HepG2 (cell line): ENCODE data around the gene ZNF674. TPM values are rescaled to one million over a fixed set of nuclear protein-coding genes. Genes with fewer than 3 reads are reported as not detected.
A peak's percentile ranks its signal among the peaks of the same experiment; 100 is the strongest.

Experiments
- ATF7-NPFF ChIP-seq: sonication (generic); formaldehyde crosslinking; IDR thresholded peaks from 2 replicates; pipeline ENCODE4 v1.8.1; 2023; ENCODE audit warnings: mild to moderate bottlenecking, low read depth, missing genetic modification reagents, moderate library complexity
- BCL6 ChIP-seq: IDR thresholded peaks from 2 replicates; pipeline ENCODE4 v1.6.1; 2016; ENCODE audit warnings: missing genetic modification reagents, missing compliant biosample characterization
- JUND ChIP-seq: sonication (generic); formaldehyde crosslinking; IDR thresholded peaks from 2 replicates; pipeline ENCODE4 v1.8.0; 2022; ENCODE audit warnings: mild to moderate bottlenecking, missing genetic modification reagents
- KAT8 ChIP-seq: IDR thresholded peaks from 2 replicates; pipeline ENCODE4 v1.6.1; 2016; ENCODE audit warnings: missing genetic modification reagents, missing compliant biosample characterization
- KDM2A ChIP-seq: sonication (generic); formaldehyde crosslinking; IDR thresholded peaks from 2 replicates; pipeline ENCODE4 v1.4.0; 2020; ENCODE audit warnings: low read depth, missing genetic modification reagents, borderline replicate concordance
- MYC ChIP-seq: sonication (generic); formaldehyde crosslinking; IDR thresholded peaks from 2 replicates; pipeline ENCODE4 v1.9.0; 2021; ENCODE audit warnings: missing genetic modification reagents, borderline replicate concordance
- NR2C2 ChIP-seq: sonication (generic); formaldehyde crosslinking; IDR thresholded peaks from 2 replicates; pipeline ENCODE4 v1.4.0; 2020; ENCODE audit warnings: missing genetic modification reagents, mild to moderate bottlenecking, moderate library complexity, borderline replicate concordance
- NRL ChIP-seq: sonication (generic); formaldehyde crosslinking; IDR thresholded peaks from 2 replicates; pipeline ENCODE4 v1.5.0; 2020; ENCODE audit warnings: missing genetic modification reagents, mild to moderate bottlenecking, moderate library complexity, borderline replicate concordance
- PATZ1 ChIP-seq: sonication (generic); formaldehyde crosslinking; IDR thresholded peaks from 2 replicates; pipeline ENCODE4 v1.4.0; 2020; ENCODE audit warnings: missing genetic modification reagents
- PHB2 ChIP-seq: fragments of 450-650 bp; IDR thresholded peaks from 2 replicates; pipeline ENCODE4 v1.6.1; 2018; ENCODE audit not compliant: partially characterized antibody
- POLR2G ChIP-seq: fragments of 200-400 bp; formaldehyde crosslinking; IDR thresholded peaks from 2 replicates; pipeline ENCODE4 v1.6.1; 2018; ENCODE audit warnings: mild to moderate bottlenecking, low read depth, low read length, moderate library complexity
- SETDB1 ChIP-seq: sonication (generic); formaldehyde crosslinking; IDR thresholded peaks from 2 replicates; pipeline ENCODE4 v1.5.1; 2020; ENCODE audit warnings: missing genetic modification reagents, mild to moderate bottlenecking, borderline replicate concordance
- ZKSCAN8 ChIP-seq: IDR thresholded peaks from 2 replicates; pipeline ENCODE4 v1.6.1; 2016; ENCODE audit warnings: borderline replicate concordance, missing genetic modification reagents, missing compliant biosample characterization
- ZNF552 ChIP-seq: sonication (generic); formaldehyde crosslinking; IDR thresholded peaks from 2 replicates; pipeline ENCODE4 v1.9.0; 2022; ENCODE audit warnings: missing genetic modification reagents, mild to moderate bottlenecking, borderline replicate concordance
- ZNF597 ChIP-seq: sonication (generic); formaldehyde crosslinking; IDR thresholded peaks from 2 replicates; pipeline ENCODE4 v1.5.0; 2020; ENCODE audit warnings: missing genetic modification reagents
- ZNF687 ChIP-seq: sonication (generic); formaldehyde crosslinking; IDR thresholded peaks from 2 replicates; pipeline ENCODE4 v1.5.1; 2020; ENCODE audit warnings: mild to moderate bottlenecking, missing genetic modification reagents, moderate library complexity
- ZNF782 ChIP-seq: sonication (generic); formaldehyde crosslinking; IDR thresholded peaks from 2 replicates; pipeline ENCODE4 v1.4.0; 2020; ENCODE audit warnings: missing genetic modification reagents, mild to moderate bottlenecking, borderline replicate concordance
- polyA plus RNA-seq, 8 experiments: library from polyadenylated mRNA; depleted of rRNA in 3 of 8; stranded (reverse) in 7 of 8; unstranded in 1 of 8; fragments of >200 nt; fragmentation: Illumina TruSeq in 4 of 8; extraction: Trizol in 4 of 8; gene quantifications; 2 replicates each; pipeline versions ENCODE4 v1.2.1 to v1.2.3, GENCODE V29; 2011 to 2016; ENCODE audit warnings: low read depth in 4 of 8, missing spikeins in 1 of 8, mixed read lengths in 1 of 8; ENCODE audit not compliant: insufficient read depth in 1 of 8
- total RNA-seq, 5 experiments: library from RNA; depleted of rRNA; stranded (reverse); fragments of >200 nt; fragmentation: Illumina TruSeq; extraction: Trizol; gene quantifications; 2 replicates each; pipeline ENCODE4 v1.2.3, GENCODE V29; 2016; ENCODE audit warnings: low read depth in 1 of 5
- TF ChIP-seq, protein P1 (sequence below): IDR thresholded peaks from 2 replicates; pipeline ENCODE4 v1.6.1; 2018; ENCODE audit warnings: missing genetic modification reagents, mild to moderate bottlenecking, missing compliant biosample characterization

ZNF674 gene
- total and polyA plus RNA-seq, 2 of the 13 experiments (the other 11 are each of a cell fraction or from before 2014, with no cell fraction given) = 2.9 to 3.5 TPM

- TF ChIP-seq ZNF687 = peak; percentile 87
- TF ChIP-seq ZKSCAN8 (CRISPR knock-in tag) = no peak
- peak; percentile 85 for TF ChIP-seq POLR2G
- no peak for TF ChIP-seq BCL6 (CRISPR knock-in tag)
- 0 out of 2 replicates have a peak, but pooled peaks have one; percentile 37 for TF ChIP-seq ZNF782 (CRISPR knock-in tag)
- peak; percentile 40; the same call in 1 of the 2 replicates for TF ChIP-seq MYC (CRISPR knock-in tag)
- TF ChIP-seq PHB2 = no peak
- TF ChIP-seq JUND (CRISPR knock-in tag) = 0 out of 2 replicates have a peak, but pooled peaks have one; percentile 32
- TF ChIP-seq NR2C2 (CRISPR knock-in tag) = peak; percentile 94
- no peak for TF ChIP-seq ZNF597 (CRISPR knock-in tag)
- TF ChIP-seq KAT8 = peak; percentile 74
- TF ChIP-seq, protein P1, sequence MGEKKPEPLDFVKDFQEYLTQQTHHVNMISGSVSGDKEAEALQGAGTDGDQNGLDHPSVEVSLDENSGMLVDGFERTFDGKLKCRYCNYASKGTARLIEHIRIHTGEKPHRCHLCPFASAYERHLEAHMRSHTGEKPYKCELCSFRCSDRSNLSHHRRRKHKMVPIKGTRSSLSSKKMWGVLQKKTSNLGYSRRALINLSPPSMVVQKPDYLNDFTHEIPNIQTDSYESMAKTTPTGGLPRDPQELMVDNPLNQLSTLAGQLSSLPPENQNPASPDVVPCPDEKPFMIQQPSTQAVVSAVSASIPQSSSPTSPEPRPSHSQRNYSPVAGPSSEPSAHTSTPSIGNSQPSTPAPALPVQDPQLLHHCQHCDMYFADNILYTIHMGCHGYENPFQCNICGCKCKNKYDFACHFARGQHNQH (CRISPR knock-in tag) = peak; percentile 51; the same call in 1 of the 2 replicates
- TF ChIP-seq SETDB1 (CRISPR knock-in tag) = no peak
- TF ChIP-seq NRL (CRISPR knock-in tag) = peak; percentile 19; the same call in 1 of the 2 replicates
- TF ChIP-seq KDM2A = peak; percentile 46; the same call in 1 of the 2 replicates
- no peak for TF ChIP-seq ZNF552 (CRISPR knock-in tag)
- TF ChIP-seq ATF7-NPFF (CRISPR knock-in tag) = 0 out of 2 replicates have a peak, but pooled peaks have one; percentile 36
- TF ChIP-seq PATZ1 (CRISPR knock-in tag) = no peak
Measured at GRCh38 chrX:46545111-46546005, at the start of gene ZNF674 (continued).
